Left lung (tissue), 10 donors: ENCODE data around the gene PTBP2. TPM values are rescaled to one million over a fixed set of nuclear protein-coding genes. Genes with fewer than 3 reads are reported as not detected.

Experiments
- ATAC-seq: fragments of 200-7000 bp; cut with Tn5 transposase; one replicate; pipeline ENCODE4 v1.9.1; 2020; ENCODE audit warnings: moderate library complexity
- DNase-seq, 4 donors: peaks; one replicate each; pipeline ENCODE4 v3.0.0-alpha.2; 2013 to 2020
- H3K27ac ChIP-seq, 2 donors: fragments of 200-600 bp; sonication (generic) in 1 of 2; one replicate each; pipeline versions ENCODE4 v1.5.0 to v1.8.0; 2020 to 2021
- H3K27me3 ChIP-seq, 2 donors: fragments of 200-600 bp; sonication (generic) in 1 of 2; one replicate each; pipeline versions ENCODE4 v1.5.0 to v1.8.0; 2020 to 2021
- H3K36me3 ChIP-seq, 2 donors: fragments of 200-600 bp; sonication (generic) in 1 of 2; one replicate each; pipeline versions ENCODE4 v1.5.0 to v1.8.0; 2020 to 2021
- H3K4me1 ChIP-seq, 2 donors: fragments of 200-600 bp; one replicate each; pipeline ENCODE4 v1.8.0; 2021
- H3K4me3 ChIP-seq, 2 donors: fragments of 200-600 bp; sonication (generic) in 1 of 2; one replicate each; pipeline versions ENCODE4 v1.5.0 to v1.8.0; 2020 to 2021; ENCODE audit warnings: mild to moderate bottlenecking in 1 of 2
- H3K9me3 ChIP-seq, 2 donors: fragments of 200-600 bp; sonication (generic) in 1 of 2; one replicate each; pipeline versions ENCODE4 v1.5.0 to v1.8.0; 2020 to 2021
- intact Hi-C, 2 donors: fragments of 100-400 bp; cut with DNase I; formaldehyde crosslinking; loops; one replicate each; pipeline versions ENCODE4 v1.11.2 to v1.14.2; 2022
- polyA plus RNA-seq, 6 donors: library from polyadenylated mRNA; unstranded; fragments of 120-200 nt; gene quantifications; one replicate each; pipeline ENCODE4 v1.2.1, GENCODE V29; 2013; ENCODE audit not compliant: insufficient read length in 6 of 6
- total RNA-seq, 2 donors: library from RNA; stranded (reverse); fragmentation: NEBNext Ultra II Directional; extraction: Animal tissue kit (Norgen Biotek cat#: 25700); gene quantifications; one replicate each; pipeline ENCODE4 v1.2.1, GENCODE V29; 2021
- TF ChIP-seq, protein P1 (sequence below), 2 donors: fragments of 200-600 bp; sonication (generic) in 1 of 2; IDR thresholded peaks; one replicate each; pipeline versions ENCODE4 v1.5.0 to v1.8.0; 2021; ENCODE audit warnings: antibody characterized with exemption in 2 of 2
- donor health status: DM: no; HTN: yes; CAD: no.
- donor health status: DM: no; HTN: no; CAD: no.

Gene PTBP2
- total and polyA plus RNA-seq, 8 donors = 12.7 to 83.9 (median 55.1) TPM

DNA sequence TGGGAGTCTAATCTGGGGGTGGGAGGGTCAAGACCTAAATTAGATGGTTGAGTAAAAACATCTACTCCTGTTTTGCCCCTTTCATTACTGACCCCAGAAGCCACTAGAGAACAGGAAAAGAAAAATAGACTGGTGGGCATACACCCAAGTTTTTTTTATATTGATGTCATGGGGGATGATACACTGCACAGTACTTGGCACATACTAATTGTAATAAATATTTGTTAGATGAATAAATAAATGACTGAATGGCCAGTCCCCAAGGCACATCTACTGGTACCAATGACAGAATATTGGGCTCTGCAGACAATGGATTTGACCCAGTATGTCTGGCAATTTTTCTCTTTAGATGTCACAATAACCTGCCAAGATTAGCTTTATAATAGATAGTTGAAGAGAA, 36.8 kb upstream of the PTBP2 start:
- TF ChIP-seq, protein P1, sequence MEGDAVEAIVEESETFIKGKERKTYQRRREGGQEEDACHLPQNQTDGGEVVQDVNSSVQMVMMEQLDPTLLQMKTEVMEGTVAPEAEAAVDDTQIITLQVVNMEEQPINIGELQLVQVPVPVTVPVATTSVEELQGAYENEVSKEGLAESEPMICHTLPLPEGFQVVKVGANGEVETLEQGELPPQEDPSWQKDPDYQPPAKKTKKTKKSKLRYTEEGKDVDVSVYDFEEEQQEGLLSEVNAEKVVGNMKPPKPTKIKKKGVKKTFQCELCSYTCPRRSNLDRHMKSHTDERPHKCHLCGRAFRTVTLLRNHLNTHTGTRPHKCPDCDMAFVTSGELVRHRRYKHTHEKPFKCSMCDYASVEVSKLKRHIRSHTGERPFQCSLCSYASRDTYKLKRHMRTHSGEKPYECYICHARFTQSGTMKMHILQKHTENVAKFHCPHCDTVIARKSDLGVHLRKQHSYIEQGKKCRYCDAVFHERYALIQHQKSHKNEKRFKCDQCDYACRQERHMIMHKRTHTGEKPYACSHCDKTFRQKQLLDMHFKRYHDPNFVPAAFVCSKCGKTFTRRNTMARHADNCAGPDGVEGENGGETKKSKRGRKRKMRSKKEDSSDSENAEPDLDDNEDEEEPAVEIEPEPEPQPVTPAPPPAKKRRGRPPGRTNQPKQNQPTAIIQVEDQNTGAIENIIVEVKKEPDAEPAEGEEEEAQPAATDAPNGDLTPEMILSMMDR (IDR thresholded peaks at IDR 0.05) = no peak
- Histone ChIP-seq H3K27ac (no peak overlapping the region), H3K27me3 (no peaks in the 10 kb centered on the region), H3K4me1 (no peaks in the 10 kb centered on the region), H3K36me3 (no peaks in the 10 kb centered on the region), H3K4me3 (no peak overlapping the region), H3K9me3 (no peaks in the 10 kb centered on the region)
- ATAC-seq (no peak), DNase-seq (no peak)
- intact Hi-C loops = no loop called here

- ATAC-seq = no peak
- no peaks in the 10 kb centered on the region for H3K36me3 ChIP-seq
- H3K4me1 ChIP-seq = no peaks in the 10 kb centered on the region
- H3K4me3 ChIP-seq = no peak overlapping the region
- H3K27ac ChIP-seq = no peak overlapping the region
- TF ChIP-seq, protein P1 (IDR thresholded peaks at IDR 0.05) = no peak
- DNase-seq = peak in 2 of 4 donors; percentile 28 to 62
- no peaks in the 10 kb centered on the region for H3K9me3 ChIP-seq
- intact Hi-C loops = no loop called here
- H3K27me3 ChIP-seq = no peaks in the 10 kb centered on the region
These were observed 32.8 kb upstream of the PTBP2 start for GRCh38 chr1:96688767-96689166.

- ATAC-seq (no peak), DNase-seq (no peak)
- H3K27me3 ChIP-seq = no peaks in the 10 kb centered on the region
- H3K4me3 ChIP-seq = no peak overlapping the region
- no peak overlapping the region for H3K27ac ChIP-seq
- no peaks in the 10 kb centered on the region for H3K4me1 ChIP-seq
- no peaks in the 10 kb centered on the region for H3K36me3 ChIP-seq
- intact Hi-C loops = no loop called here
- peaks cover 0 to 2% of the 10 kb centered on the region in 2 donors for H3K9me3 ChIP-seq
- TF ChIP-seq, protein P1 (IDR thresholded peaks at IDR 0.05) = no peak
These were observed 25.6 kb upstream of the PTBP2 start for GRCh38 chr1:96695954-96696353.

- Histone ChIP-seq H3K4me1 (no peaks in the 10 kb centered on the region), H3K27ac (no peak overlapping the region), H3K36me3 (no peaks in the 10 kb centered on the region), H3K9me3 (peaks cover 0 to 2% of the 10 kb centered on the region in 2 donors), H3K27me3 (no peaks in the 10 kb centered on the region), H3K4me3 (no peak overlapping the region)
- TF ChIP-seq, protein P1 (IDR thresholded peaks at IDR 0.05) = no peak
- intact Hi-C loops = no loop called here
- no peak for DNase-seq
- ATAC-seq = no peak
These were observed 23.1 kb upstream of the PTBP2 start for GRCh38 chr1:96698342-96698983.

DNA sequence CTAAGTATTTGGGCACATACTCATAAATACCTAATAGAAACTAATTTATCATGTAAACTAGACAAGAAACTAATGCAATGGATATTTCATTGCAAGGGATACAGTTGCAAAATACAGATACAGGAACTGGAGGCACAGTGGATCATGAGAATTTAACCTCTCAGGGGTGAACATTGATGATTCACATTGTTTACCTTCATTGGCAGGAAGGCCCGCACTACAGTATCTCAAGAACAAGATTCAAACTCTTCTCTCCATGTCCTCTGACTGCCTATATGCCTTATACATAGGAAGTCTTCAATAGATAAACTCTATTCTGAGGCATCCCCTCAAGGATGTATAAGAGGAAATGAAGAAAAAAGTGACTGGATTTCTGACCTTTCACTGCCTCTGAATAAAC, 18.4 kb upstream of the PTBP2 start:
- Histone ChIP-seq H3K4me1 (no peaks in the 10 kb centered on the region), H3K27me3 (no peaks in the 10 kb centered on the region), H3K9me3 (peaks cover 0 to 2% of the 10 kb centered on the region in 2 donors), H3K4me3 (no peak overlapping the region), H3K36me3 (no peaks in the 10 kb centered on the region), H3K27ac (no peak overlapping the region)
- no peak for ATAC-seq
- TF ChIP-seq, protein P1 (IDR thresholded peaks at IDR 0.05) = no peak
- intact Hi-C loops = no loop called here
- no peak for DNase-seq
